ENCODE results near the gene UMODL1.
A peak's percentile ranks its signal among the peaks of the same experiment; 100 is the strongest.

UMODL1 gene

DNA sequence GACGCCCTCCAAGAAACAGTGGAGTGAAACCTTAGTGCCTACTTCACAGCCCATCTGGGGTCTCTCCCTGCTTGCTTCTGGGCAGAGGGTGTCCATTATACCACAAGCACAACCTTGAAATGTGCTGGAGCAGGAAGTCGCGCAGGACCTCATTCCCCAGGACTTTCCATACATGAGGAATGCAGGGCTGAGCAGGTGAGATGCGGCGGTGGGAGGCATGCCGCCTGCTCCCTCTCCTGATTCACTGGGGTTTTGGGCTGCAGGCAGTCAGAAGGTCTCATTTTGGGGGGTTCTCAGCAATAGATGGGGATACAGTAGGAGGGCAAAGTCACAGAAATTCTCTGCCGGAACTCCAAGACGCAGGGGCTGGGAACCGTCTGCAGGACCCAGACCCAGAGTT, 15.7 kb upstream of the UMODL1 start:
- TF ChIP-seq POLR2AphosphoS5 (IDR thresholded peaks at IDR 0.05; ENCODE audit: low read depth, low read length): no peak
- no peak for TF ChIP-seq TAF1 (IDR thresholded peaks at IDR 0.05; ENCODE audit: borderline replicate concordance, low read depth, low read length)
- TF ChIP-seq POLR2A (IDR thresholded peaks at IDR 0.05; ENCODE audit: low read depth, low read length): no peak
- FAIRE-seq (no peak), DNase-seq (ENCODE audit: insufficient read length) (no peak)

GRCh38 chr21:42056468-42056867, 14.6 kb upstream of the UMODL1 start:
- no peak for DNase-seq (ENCODE audit: insufficient read length)
- FAIRE-seq: no peak
- TF ChIP-seq POLR2AphosphoS5 (IDR thresholded peaks at IDR 0.05; ENCODE audit: low read depth, low read length) (no peak), POLR2A (IDR thresholded peaks at IDR 0.05; ENCODE audit: low read depth, low read length) (no peak), TAF1 (IDR thresholded peaks at IDR 0.05; ENCODE audit: borderline replicate concordance, low read depth, low read length) (no peak)

- TF ChIP-seq TAF1 (IDR thresholded peaks at IDR 0.05; ENCODE audit: borderline replicate concordance, low read depth, low read length): no peak
- TF ChIP-seq POLR2A (IDR thresholded peaks at IDR 0.05; ENCODE audit: low read depth, low read length): no peak
- no peak for TF ChIP-seq POLR2AphosphoS5 (IDR thresholded peaks at IDR 0.05; ENCODE audit: low read depth, low read length)
- DNase-seq (ENCODE audit: insufficient read length) (no peak), FAIRE-seq (no peak)
These were observed 14.0 kb upstream of the UMODL1 start for GRCh38 chr21:42056996-42057689.

GRCh38 chr21:42057851-42058437, 13.2 kb upstream of the UMODL1 start:
- no peak for FAIRE-seq

GRCh38 chr21:42058631-42059111, 12.4 kb upstream of the UMODL1 start:
- no peak for FAIRE-seq

More at GRCh38 chr21:42057851-42058437, 13.2 kb upstream of the UMODL1 start:
- TF ChIP-seq POLR2A (IDR thresholded peaks at IDR 0.05; ENCODE audit: low read depth, low read length) (no peak), TAF1 (IDR thresholded peaks at IDR 0.05; ENCODE audit: borderline replicate concordance, low read depth, low read length) (no peak), POLR2AphosphoS5 (IDR thresholded peaks at IDR 0.05; ENCODE audit: low read depth, low read length) (no peak)
- DNase-seq (ENCODE audit: insufficient read length): no peak

DNA sequence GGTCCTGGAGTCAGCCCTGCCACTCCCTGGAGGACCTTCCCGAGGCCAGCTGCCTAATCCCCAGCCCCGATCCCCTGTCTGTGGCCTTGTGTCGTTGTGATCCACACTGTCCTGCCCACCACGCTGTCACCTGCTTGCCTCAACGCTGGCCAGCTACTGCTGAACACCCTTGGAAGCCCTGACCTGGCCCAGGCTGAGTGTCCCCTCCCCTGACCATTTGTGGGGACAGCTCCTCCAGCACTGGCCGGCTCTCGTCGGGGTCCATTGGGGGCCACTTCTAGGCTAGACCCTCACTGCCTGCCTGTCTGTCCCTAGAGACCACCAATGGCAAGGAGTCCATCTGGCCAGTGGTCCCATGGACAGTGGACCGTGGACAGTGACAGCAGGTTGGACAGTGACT, 12.0 kb upstream of the UMODL1 start:
- DNase-seq (ENCODE audit: insufficient read length) (no peak), FAIRE-seq (no peak)
- TF ChIP-seq POLR2A (IDR thresholded peaks at IDR 0.05; ENCODE audit: low read depth, low read length) (no peak), POLR2AphosphoS5 (IDR thresholded peaks at IDR 0.05; ENCODE audit: low read depth, low read length) (no peak), TAF1 (IDR thresholded peaks at IDR 0.05; ENCODE audit: borderline replicate concordance, low read depth, low read length) (no peak)

More at GRCh38 chr21:42058631-42059111, 12.4 kb upstream of the UMODL1 start:
- DNase-seq (ENCODE audit: insufficient read length): no peak
- TF ChIP-seq TAF1 (IDR thresholded peaks at IDR 0.05; ENCODE audit: borderline replicate concordance, low read depth, low read length): no peak
- no peak for TF ChIP-seq POLR2AphosphoS5 (IDR thresholded peaks at IDR 0.05; ENCODE audit: low read depth, low read length)
- no peak for TF ChIP-seq POLR2A (IDR thresholded peaks at IDR 0.05; ENCODE audit: low read depth, low read length)

DNA sequence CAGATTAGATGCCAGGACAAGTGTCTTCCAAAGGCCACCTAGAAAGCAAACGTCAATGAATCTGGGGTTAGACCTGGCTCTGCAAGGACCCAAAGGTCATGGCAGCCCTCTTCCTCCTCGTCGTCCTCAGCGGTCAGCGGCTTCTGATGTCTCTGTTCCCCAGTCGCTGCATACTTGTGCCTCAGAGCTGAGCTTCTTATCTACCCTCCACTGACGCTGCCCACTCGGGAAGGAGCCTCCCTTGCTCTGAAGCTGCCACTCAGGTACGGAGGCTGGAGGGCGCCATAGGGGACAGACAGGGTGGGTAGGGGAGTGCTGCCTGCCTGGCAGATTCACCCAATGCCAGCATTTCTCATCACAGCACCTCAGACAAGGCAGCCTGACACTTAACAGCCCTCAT, 11.4 kb upstream of the UMODL1 start:
- TF ChIP-seq TAF1 (IDR thresholded peaks at IDR 0.05; ENCODE audit: borderline replicate concordance, low read depth, low read length): no peak
- TF ChIP-seq POLR2A (IDR thresholded peaks at IDR 0.05; ENCODE audit: low read depth, low read length): no peak
- no peak for TF ChIP-seq POLR2AphosphoS5 (IDR thresholded peaks at IDR 0.05; ENCODE audit: low read depth, low read length)
- FAIRE-seq (no peak), DNase-seq (ENCODE audit: insufficient read length) (no peak)

DNA sequence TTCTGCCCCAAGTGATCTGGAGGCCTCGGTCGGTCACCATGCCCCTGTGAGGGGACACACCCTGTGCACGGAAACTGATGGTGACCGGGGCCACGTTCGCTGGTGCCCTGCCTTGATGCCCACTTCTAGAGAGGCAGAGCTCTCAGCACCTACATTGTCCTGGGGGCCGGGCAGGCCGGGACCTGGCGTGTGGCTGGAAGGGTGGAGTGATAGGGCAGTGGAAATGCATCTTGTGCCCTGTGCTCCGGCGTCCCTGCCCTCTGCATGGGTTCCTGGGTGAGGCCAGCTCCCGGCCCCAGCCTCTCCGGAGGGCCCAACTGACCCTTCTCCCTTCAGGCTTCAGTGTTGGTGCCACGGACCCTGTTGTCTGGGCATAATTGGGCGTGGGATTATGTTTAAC, 11.0 kb upstream of the UMODL1 start:
- TF ChIP-seq POLR2A (IDR thresholded peaks at IDR 0.05; ENCODE audit: low read depth, low read length) (no peak), TAF1 (IDR thresholded peaks at IDR 0.05; ENCODE audit: borderline replicate concordance, low read depth, low read length) (no peak), POLR2AphosphoS5 (IDR thresholded peaks at IDR 0.05; ENCODE audit: low read depth, low read length) (no peak)
- FAIRE-seq: no peak
- no peak for DNase-seq (ENCODE audit: insufficient read length)

- FAIRE-seq: no peak
- DNase-seq (ENCODE audit: insufficient read length): peak; percentile 86
- no peak for TF ChIP-seq TAF1 (IDR thresholded peaks at IDR 0.05; ENCODE audit: borderline replicate concordance, low read depth, low read length)
These were observed 9.7 kb upstream of the UMODL1 start for GRCh38 chr21:42061195-42061985.

GRCh38 chr21:42061986-42062235, 9.2 kb upstream of the UMODL1 start:
- TF ChIP-seq POLR2AphosphoS5 (IDR thresholded peaks at IDR 0.05; ENCODE audit: low read depth, low read length) (no peak), POLR2A (IDR thresholded peaks at IDR 0.05; ENCODE audit: low read depth, low read length) (no peak), TAF1 (IDR thresholded peaks at IDR 0.05; ENCODE audit: borderline replicate concordance, low read depth, low read length) (no peak)
- no peak for FAIRE-seq
- no peak for DNase-seq (ENCODE audit: insufficient read length)

DNA sequence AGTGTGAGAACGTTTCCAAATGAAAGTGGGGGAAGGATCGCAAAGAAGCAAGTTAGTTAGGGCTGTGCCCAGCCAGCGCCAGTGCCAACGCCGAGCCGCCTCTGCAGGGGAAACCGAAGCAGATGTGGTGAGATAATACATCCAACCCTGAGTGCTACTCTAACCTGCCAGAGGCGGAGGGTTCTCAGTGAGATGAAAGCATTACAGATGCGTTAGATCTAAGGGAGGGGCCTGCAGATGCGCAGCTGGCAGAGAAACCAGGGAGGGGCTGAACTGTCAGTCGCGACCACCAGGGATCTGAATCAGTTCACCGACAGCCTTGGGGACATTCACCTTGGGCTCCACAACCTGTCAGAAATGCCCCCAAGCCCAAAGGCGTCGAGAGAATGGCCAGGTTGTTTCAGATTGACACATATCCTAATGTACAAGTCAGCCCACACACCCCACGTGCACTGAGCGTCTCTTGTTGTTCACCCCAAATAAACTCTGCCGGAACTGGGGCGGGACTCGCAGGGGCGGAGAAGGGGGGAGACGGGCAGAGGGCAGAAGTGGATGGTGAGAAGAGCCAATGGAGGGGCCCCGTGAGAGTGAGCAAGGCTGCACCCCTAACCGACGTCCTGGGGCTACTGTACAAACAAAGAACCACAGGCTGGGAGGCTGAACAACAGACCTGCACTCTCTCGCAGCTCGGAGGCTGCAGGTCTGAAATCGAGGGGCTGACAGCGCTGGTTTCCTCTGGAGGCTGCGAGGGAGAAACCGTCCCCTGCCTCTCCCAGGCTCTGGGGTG, 8.7 kb upstream of the UMODL1 start:
- DNase-seq (ENCODE audit: insufficient read length): peak; percentile 75
- TF ChIP-seq POLR2AphosphoS5 (IDR thresholded peaks at IDR 0.05; ENCODE audit: low read depth, low read length): peak; percentile 43
- peak; percentile 74 for TF ChIP-seq POLR2A (IDR thresholded peaks at IDR 0.05; ENCODE audit: low read depth, low read length)
- TF ChIP-seq TAF1 (IDR thresholded peaks at IDR 0.05; ENCODE audit: borderline replicate concordance, low read depth, low read length): 0 out of 2 replicates have a peak, but pooled peaks have one; percentile 35
- FAIRE-seq: peak; percentile 98

Data from GM12892 (cell line).